Measurements from ENCODE around the gene AQP9.

GRCh38 chr15:58114388-58114787, 23.8 kb upstream of the AQP9 start:
- TF ChIP-seq POLR2AphosphoS5 (IDR thresholded peaks at IDR 0.05; ENCODE audit: low read depth, low read length) (no peak), TAF1 (IDR thresholded peaks at IDR 0.05; ENCODE audit: borderline replicate concordance, low read depth, low read length) (no peak)

Measured in GM12892 (cell line).